HG02840 (cell line): ENCODE measurements around the gene CEP70.
A peak's percentile ranks its signal among the peaks of the same experiment; 100 is the strongest.
"Not testable (repeated sequence)": the region's sequence is repeated elsewhere in the genome, so short reads cannot be mapped to it uniquely, and the experiment has no call there.

ENCODE experiments used
- ATAC-seq: cut with Tn5 transposase; IDR thresholded peaks from one replicate; pipeline ENCODE4 v1.9.1; 2021; ENCODE audit warnings: mild to moderate bottlenecking, moderate library complexity, moderate number of reproducible peaks; ENCODE audit not compliant: unreplicated experiment, low FRiP score

The CEP70 gene

DNA sequence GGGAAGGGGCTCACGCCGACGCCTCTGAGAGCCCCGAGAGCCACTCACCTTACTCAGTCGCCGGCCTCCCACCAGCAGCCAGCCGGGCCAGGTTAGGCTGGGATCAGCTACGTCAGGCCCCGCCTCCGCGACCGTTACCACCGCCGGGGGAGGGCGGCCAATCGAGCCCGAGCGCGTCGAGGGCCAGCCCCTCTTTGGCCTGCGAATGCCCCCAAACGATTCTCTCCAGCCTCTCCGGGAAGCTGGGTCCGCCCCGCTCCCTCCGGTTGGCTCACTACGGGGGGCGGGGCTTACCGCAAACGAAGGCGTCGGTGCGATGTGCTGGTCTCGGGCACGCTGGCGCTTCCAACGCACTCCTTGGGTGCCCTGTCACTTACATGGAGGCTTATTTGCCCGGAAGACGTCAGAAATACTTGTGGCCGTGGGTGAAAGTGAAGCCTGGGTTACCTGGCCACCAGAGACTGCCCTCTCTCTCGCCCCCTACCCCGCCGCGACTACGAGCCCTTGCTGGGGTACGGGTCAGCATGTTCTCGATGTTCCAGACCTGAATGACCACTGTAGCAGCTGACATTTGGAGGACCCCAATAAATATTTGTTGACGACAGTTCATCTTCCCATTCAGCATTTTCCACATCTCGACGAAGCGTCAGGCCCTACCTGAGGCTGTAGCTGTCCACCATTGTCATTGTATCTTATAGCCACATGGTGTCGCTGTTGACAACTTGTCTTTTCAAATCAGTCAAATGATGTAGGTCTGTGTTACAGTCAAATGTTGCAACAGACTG is at the start of gene CEP70:
TSS of gene CEP70 (minus strand) at position 111 of the 785 bp plus-strand sequence. CDS start 21,333 bp downstream, outside the sequence.
- ATAC-seq = peak; percentile 83

DNA sequence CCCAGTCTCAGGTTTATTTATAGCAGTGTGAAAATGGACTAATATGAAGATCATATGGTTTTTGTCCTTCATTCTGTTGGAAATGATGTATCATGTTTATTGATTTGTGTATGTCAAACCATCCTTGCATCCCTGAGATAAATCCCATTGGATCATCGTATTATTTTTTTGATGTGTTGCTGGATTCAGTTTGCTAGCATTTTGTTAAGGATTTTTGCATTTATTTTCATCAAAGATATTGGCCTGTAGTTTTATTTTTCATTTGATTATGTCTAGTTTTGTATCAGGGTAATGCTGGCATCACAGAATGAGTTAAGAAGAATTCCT is 48.8 kb upstream of the CEP70 start:
- no peak for ATAC-seq

GRCh38 chr3:138642226-138642926 is 48.3 kb upstream of the CEP70 start:
- ATAC-seq = no peak

DNA sequence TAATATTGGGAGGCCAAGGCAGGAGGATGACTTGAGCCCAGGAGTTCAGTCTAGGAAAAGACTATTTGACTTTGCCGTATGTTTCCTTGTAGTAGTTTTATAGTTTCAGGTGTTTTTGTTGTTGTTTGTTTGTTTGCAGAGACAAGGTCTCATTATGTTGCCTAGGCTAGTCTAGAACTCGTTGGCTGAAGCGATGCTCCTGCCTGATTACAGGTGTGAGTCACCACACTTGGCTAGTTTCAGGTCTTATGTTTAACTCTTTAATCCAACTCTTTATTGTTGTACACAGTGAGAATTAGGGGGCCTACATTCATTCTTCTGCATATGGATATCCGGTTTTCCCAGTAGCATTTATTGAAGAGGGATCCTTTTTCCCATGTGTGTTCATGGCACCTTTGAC is 46.5 kb upstream of the CEP70 start:
- ATAC-seq = no peak

- ATAC-seq = no peak
Measured at GRCh38 chr3:138638641-138639040, 44.6 kb upstream of the CEP70 start.

DNA sequence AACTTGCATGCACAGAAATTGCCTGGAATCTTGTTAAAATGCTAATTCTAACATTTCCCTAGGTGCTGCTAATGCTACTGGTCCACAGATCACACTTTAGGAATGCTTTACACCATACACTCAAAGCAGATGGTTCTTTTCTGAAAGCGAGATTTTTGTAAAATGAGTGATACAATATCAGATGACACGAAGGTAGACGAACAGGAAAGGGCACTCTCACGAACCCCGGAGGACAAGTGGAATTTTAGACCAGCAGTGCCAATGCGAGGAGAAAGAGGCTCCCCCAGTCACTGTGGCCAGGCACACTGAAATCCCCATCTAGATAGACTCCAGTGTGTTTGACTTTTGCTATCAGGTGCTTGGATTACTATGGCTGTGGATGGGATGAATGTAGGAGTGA is 35.5 kb upstream of the CEP70 start:
- no peak for ATAC-seq

- no peak for ATAC-seq
Measured at GRCh38 chr3:138625707-138626365, 31.8 kb upstream of the CEP70 start.

GRCh38 chr3:138624518-138624917 is 30.5 kb upstream of the CEP70 start:
- ATAC-seq = no peak

DNA sequence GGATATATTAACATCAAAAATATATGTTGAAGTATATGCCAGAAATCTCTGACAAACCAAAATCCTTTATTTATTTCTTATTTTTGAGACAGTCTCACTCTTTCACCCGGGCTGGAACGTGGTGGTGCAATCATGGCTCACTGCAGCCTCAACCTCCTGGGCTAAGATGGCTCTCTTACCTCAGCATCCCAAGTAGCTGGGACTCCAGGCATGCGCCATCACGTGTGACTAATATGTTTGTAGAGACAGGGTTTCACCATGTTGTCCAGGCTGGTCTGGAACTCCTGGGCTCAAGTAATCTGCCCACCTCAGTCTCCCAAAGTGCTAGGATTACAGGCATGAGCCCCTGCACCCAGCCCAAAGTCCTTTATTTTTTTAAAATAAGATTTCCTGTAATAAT is 26.4 kb upstream of the CEP70 start:
- no peak for ATAC-seq

DNA sequence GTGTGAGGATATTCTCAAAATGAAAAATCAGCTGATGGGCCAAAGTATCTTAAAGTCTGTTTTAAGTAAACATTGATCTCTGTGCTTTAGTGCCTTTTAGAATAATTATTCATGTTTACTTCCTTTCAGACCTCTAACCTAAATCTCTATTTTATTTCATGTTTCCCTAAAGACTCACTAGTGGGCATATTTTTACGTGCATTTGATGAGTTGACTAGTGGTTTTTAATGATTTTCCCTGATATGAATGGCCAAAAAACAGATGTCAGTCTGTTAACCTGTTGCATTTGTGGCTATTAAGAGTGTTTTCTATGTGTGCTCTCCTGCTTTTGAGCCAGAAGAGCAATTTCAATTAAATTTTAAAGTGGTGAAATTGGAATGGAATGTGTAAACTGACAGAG is 21.4 kb upstream of the CEP70 start:
- ATAC-seq = no peak

- ATAC-seq = no peak
Measured at GRCh38 chr3:138609898-138610266, 15.8 kb upstream of the CEP70 start.

- peak; percentile 70 for ATAC-seq
Measured at GRCh38 chr3:138608322-138609135, 14.5 kb upstream of the CEP70 start, which contains the start of gene FAIM. Gene FAIM (plus strand): TSS chr3:138608771. CDS start chr3:138619727, 10,956 bp downstream.

GRCh38 chr3:138604106-138604595 is 10.1 kb upstream of the CEP70 start:
- not testable (repeated sequence) for ATAC-seq

- ATAC-seq = not testable (repeated sequence)
Measured at GRCh38 chr3:138601661-138602060, 7.6 kb upstream of the CEP70 start.

DNA sequence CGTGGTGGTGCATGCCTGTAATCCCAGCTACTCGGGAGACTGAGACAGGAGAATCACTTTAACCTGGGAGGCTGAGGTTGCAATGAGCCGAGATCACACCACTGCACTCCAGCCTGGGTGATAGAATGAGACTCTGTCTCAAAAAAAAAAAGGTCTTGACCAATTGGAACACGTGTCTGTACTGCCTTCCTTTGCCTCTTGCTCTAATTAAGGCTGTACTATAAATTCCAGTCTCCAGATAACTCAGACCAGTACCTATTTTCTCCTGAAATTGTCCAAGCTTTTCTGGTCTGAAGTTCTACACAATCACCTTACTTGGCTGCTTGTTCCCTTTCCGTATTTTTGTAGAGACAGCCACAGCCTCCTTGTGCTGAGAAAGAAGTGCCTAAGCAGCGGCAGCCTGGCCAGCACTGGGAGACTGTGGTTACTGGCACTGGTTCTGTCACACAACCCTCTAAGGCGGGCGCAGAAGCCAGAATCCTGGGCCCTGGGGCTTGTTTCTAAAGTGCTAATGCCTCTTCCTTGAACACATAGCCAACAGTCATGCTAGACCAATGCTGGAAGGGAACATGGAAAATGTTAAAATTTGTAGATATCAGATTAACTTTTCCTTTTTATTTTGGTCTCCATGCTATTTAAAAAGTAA is 6.2 kb upstream of the CEP70 start:
- ATAC-seq = no peak

DNA sequence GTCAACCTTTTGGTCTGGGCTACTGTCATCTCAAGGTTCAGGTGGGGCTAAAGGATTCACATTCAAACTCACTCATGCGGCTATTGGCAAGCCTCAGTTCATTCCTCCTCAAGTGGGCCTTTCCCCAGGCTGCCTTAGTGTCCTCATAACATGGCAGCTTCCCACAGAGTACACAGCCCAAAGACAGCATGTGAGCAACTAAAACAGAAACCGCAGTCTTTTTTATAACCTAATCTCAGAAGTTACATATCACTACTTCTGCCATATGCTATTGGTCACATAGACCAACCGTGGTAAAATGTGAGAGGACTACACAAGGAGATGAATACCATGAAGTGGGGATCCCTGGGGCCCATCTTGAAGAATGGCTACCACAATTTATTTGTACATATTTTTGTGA is 4.5 kb upstream of the CEP70 start:
- no peak for ATAC-seq

GRCh38 chr3:138597186-138597976 is 3.3 kb upstream of the CEP70 start:
- ATAC-seq = not testable (repeated sequence)

DNA sequence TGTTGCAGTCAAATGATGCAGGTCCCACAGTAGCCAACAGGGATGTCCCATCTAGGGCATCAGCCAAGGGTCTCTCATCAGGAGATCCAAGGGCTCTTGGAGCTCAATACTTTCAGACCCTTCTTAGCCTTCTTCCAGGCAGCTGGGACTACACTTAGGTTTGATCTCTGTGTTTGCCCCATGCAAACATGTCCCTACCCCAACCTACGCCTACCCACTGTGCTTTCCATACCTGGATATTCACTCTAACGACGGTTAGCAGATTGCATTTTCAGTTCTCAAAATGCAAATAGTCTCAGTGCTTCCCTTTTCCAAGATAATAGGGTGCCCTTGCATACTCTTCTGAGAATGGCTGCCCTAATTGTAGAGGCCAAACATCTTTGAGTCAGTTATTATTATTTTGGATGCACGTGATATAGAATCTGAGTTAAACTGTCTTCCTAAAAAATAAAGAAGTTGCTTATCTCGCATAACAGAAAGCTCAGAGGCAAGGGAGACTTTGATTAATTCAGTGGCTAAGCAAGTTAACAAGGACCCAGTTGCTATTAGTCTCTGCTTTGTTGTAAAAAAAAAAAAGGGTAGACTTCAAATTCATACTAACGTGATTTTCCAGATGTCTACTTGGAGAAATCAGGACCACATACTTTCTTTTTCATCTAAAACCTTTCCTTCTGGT is 1.0 kb upstream of the CEP70 start:
- no peak for ATAC-seq
